ENCODE results near the gene FAM78B. TPM values are rescaled to one million over a fixed set of nuclear protein-coding genes. Genes with fewer than 3 reads are reported as not detected.

FAM78B gene
- total and polyA plus RNA-seq, 2 of the 8 experiments (the other 6 are each of a cell fraction or from before 2014, with no cell fraction given) = 2.3 to 3.6 TPM

GRCh38 chr1:166079276-166079675 is 87.5 kb downstream of the FAM78B start:
- H3K4me3 ChIP-seq (ENCODE audit: extremely low read depth in 1 of 4, insufficient read depth in 2 of 4, low read depth in 3 of 4, low read length in 4 of 4) = no peak overlapping the region
- H3K27me3 ChIP-seq (replicated peaks in 1 of 4; ENCODE audit: control insufficient read depth in 3 of 4, extremely low read depth in 1 of 4, insufficient read depth in 3 of 4, low read length in 3 of 4) = no peaks in the 10 kb centered on the region
- no peak overlapping the region for H3K14ac ChIP-seq (ENCODE audit: insufficient read length)
- H3K27ac ChIP-seq (ENCODE audit: low read depth, low read length) = no peak overlapping the region
- H3K23ac ChIP-seq (ENCODE audit: insufficient read length) = no peak overlapping the region
- H3K79me1 ChIP-seq (ENCODE audit: low read depth, low read length) = no peaks in the 10 kb centered on the region
- no peaks in the 10 kb centered on the region for H3K9me3 ChIP-seq (ENCODE audit: insufficient read depth in 2 of 2, low read depth in 1 of 2, low read length in 1 of 2)
- peaks cover 1% of the 10 kb centered on the region; the same call in 1 of the 2 replicates for H3K23me2 ChIP-seq (ENCODE audit: low read depth, low read length)
- H2BK12ac ChIP-seq (ENCODE audit: low read depth, low read length) = no peak overlapping the region
- 92% methylated on average over 2 of the region's 2 CpGs; no CpG with 5 or more reads in 1 of the 2 experiments for WGBS, 2 experiments (ENCODE audit: extremely low coverage in 1 of 2, insufficient coverage in 1 of 2, insufficient read length in 1 of 2, insufficient replicate concordance in 2 of 2, low coverage in 1 of 2, low lambda C conversion rate in 2 of 2, missing lambda C conversion rate in 1 of 2)
- no peak overlapping the region for H3K4ac ChIP-seq (replicated peaks; ENCODE audit: insufficient read length, low read depth, low read length)
- H3K4me1 ChIP-seq (replicated peaks in 1 of 4; ENCODE audit: control insufficient read depth in 3 of 4, insufficient read depth in 4 of 4, low read length in 3 of 4) = no peaks in the 10 kb centered on the region
- no peak overlapping the region for H2BK15ac ChIP-seq (ENCODE audit: low read length)
- H3K18ac ChIP-seq (ENCODE audit: extremely low read depth, low read length) = no peak overlapping the region
- no peak overlapping the region for H3K9ac ChIP-seq (replicated peaks in 1 of 4; ENCODE audit: extremely low read depth in 1 of 4, low read depth in 3 of 4, low read length in 3 of 4)
- no peak overlapping the region for H3K4me2 ChIP-seq (ENCODE audit: insufficient read depth in 1 of 2, low read depth in 2 of 2, low read length in 2 of 2)
- H3K79me2 ChIP-seq (ENCODE audit: control insufficient read depth in 1 of 2, insufficient read depth in 2 of 2, low read length in 2 of 2) = no peaks in the 10 kb centered on the region
- no peaks in the 10 kb centered on the region for H3K36me3 ChIP-seq (ENCODE audit: control insufficient read depth in 2 of 4, insufficient read depth in 4 of 4, low read length in 3 of 4)
- no peak overlapping the region for H2BK120ac ChIP-seq (replicated peaks; ENCODE audit: low read depth, low read length)
- ChIA-PET POLR2A (ENCODE audit: partially characterized antibody) (interaction anchor here (1.5 kb wide), 1 partner anchor 8 kb away, joined by 4 read pairs; no protein-coding TSS in a partner anchor), CTCF (ENCODE audit: partially characterized antibody) (interaction anchor here (0.7 to 0.8 kb wide), 2 partner anchors 136 to 827 kb away, joined by 3 read pairs; no protein-coding TSS in a partner anchor)
- no peak overlapping the region for H2AFZ ChIP-seq (ENCODE audit: low read length)
- H2AK5ac ChIP-seq (ENCODE audit: low read depth, low read length) = no peak overlapping the region
- no peak overlapping the region for H2BK5ac ChIP-seq (ENCODE audit: low read depth, low read length)
- H4K5ac ChIP-seq (ENCODE audit: insufficient read length, low read depth, low read length) = no peak overlapping the region
- H2BK20ac ChIP-seq (ENCODE audit: low read length) = no peak overlapping the region
- TF ChIP-seq RXRA (IDR thresholded peaks at IDR 0.05; ENCODE audit: insufficient read depth, low read depth, low read length) (no peak), RNF2 (IDR thresholded peaks at IDR 0.05; ENCODE audit: borderline replicate concordance, low read depth, low read length, missing control alignments, poor library complexity, severe bottlenecking) (no peak), RFX5 (IDR thresholded peaks at IDR 0.05; ENCODE audit: borderline replicate concordance, low read depth, low read length) (no peak), FOSL1 (IDR thresholded peaks at IDR 0.05; ENCODE audit: insufficient read depth, low read depth, low read length) (no peak), CTCF (IDR thresholded peaks at IDR 0.05; ENCODE audit: control extremely low read depth in 1 of 3, insufficient read depth in 1 of 3, low read depth in 1 of 3, low read length in 3 of 3) (no peak), MAFK (IDR thresholded peaks at IDR 0.05; ENCODE audit: low read depth, low read length) (no peak), KDM4A (IDR thresholded peaks at IDR 0.05; ENCODE audit: low read depth, low read length, severe bottlenecking) (no peak), TEAD4 (IDR thresholded peaks at IDR 0.05; ENCODE audit: low read depth, low read length) (no peak), SIRT6 (IDR thresholded peaks at IDR 0.05; ENCODE audit: low read length) (no peak)
- H4K8ac ChIP-seq (ENCODE audit: extremely low read depth, insufficient read depth, low read length) = no peak overlapping the region
- no peak overlapping the region for H3K56ac ChIP-seq (replicated peaks; ENCODE audit: insufficient read length, low read depth, low read length)
- H4K91ac ChIP-seq (replicated peaks; ENCODE audit: insufficient read length, low read length) = no peak overlapping the region
- no peaks in the 10 kb centered on the region for H4K20me1 ChIP-seq (replicated peaks in 1 of 2; ENCODE audit: control insufficient read depth in 1 of 2, insufficient read depth in 2 of 2, low read length in 2 of 2)
- no peak for FAIRE-seq
- no peak for DNase-seq (ENCODE audit: low read depth in 1 of 2, low spot score in 2 of 2)
